Measurements from ENCODE around the gene NTF4. TPM values are rescaled to one million over a fixed set of nuclear protein-coding genes. Genes with fewer than 3 reads are reported as not detected.
A peak's percentile ranks its signal among the peaks of the same experiment; 100 is the strongest.

Gene NTF4
- total and polyA plus RNA-seq, 2 of the 13 experiments (the other 11 are each of a cell fraction or from before 2014, with no cell fraction given): not detected

DNA sequence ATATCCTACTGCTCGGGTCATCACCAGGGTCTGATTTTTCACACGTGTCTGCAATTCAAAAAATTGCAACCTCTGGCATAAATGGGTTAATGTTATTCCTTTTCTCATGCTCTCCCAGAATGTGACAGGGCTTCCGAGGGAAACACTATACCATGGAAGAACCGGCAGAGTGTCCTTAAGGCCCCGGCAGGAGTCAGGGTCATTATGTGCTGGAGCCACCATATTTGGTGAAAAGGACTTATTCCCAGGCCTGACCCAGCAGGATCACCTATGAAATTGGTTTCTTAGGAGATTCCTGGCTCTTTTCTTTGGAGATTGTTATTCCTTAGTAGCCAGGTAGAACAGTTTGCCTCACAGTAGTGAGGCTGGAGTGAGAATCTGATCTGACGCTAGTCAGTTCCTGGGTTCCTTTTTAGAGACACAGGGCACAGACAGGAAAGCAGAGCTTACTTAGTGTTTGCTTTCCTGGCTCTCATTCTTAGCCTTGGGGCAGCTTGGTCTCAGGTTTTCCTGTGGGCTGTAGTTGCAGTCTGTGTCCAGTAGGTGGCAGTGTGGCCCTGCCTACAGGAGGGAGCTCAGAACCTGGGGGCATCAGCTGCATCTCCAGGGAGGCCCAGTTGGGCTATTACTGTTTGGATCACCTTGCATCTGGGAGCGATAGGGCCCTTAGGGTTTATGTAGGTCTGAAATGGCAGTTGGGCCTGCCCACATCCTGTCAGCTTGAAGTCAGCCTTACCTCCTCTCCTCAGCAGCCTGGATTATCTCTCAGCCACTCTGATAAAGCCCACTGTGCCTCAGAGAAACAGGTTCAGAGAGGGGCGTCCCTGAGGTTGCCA lies 33.1 kb upstream of the NTF4 start (continued):
- TF ChIP-seq, protein P1, sequence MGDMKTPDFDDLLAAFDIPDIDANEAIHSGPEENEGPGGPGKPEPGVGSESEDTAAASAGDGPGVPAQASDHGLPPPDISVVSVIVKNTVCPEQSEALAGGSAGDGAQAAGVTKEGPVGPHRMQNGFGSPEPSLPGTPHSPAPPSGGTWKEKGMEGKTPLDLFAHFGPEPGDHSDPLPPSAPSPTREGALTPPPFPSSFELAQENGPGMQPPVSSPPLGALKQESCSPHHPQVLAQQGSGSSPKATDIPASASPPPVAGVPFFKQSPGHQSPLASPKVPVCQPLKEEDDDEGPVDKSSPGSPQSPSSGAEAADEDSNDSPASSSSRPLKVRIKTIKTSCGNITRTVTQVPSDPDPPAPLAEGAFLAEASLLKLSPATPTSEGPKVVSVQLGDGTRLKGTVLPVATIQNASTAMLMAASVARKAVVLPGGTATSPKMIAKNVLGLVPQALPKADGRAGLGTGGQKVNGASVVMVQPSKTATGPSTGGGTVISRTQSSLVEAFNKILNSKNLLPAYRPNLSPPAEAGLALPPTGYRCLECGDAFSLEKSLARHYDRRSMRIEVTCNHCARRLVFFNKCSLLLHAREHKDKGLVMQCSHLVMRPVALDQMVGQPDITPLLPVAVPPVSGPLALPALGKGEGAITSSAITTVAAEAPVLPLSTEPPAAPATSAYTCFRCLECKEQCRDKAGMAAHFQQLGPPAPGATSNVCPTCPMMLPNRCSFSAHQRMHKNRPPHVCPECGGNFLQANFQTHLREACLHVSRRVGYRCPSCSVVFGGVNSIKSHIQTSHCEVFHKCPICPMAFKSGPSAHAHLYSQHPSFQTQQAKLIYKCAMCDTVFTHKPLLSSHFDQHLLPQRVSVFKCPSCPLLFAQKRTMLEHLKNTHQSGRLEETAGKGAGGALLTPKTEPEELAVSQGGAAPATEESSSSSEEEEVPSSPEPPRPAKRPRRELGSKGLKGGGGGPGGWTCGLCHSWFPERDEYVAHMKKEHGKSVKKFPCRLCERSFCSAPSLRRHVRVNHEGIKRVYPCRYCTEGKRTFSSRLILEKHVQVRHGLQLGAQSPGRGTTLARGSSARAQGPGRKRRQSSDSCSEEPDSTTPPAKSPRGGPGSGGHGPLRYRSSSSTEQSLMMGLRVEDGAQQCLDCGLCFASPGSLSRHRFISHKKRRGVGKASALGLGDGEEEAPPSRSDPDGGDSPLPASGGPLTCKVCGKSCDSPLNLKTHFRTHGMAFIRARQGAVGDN (CRISPR knock-in tag; IDR thresholded peaks at IDR 0.05): peak; percentile 24; the same call in 1 of the 2 replicates
- TF ChIP-seq, protein P2, sequence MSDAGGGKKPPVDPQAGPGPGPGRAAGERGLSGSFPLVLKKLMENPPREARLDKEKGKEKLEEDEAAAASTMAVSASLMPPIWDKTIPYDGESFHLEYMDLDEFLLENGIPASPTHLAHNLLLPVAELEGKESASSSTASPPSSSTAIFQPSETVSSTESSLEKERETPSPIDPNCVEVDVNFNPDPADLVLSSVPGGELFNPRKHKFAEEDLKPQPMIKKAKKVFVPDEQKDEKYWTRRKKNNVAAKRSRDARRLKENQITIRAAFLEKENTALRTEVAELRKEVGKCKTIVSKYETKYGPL (CRISPR knock-in tag; IDR thresholded peaks at IDR 0.05): no peak
- 0 out of 2 replicates have a peak, but pooled peaks have one; percentile 29 for TF ChIP-seq MED1 (CRISPR knock-in tag; IDR thresholded peaks at IDR 0.05)
- TF ChIP-seq XRCC5 (optimal IDR thresholded peaks at IDR 0.05; ENCODE audit: low read length): peak; percentile 75
- peak; percentile 45; the same call in 1 of the 2 replicates for TF ChIP-seq SAP130 (CRISPR knock-in tag; IDR thresholded peaks at IDR 0.05; ENCODE audit: low read depth)
- no peak for TF ChIP-seq TRIM24 (CRISPR knock-in tag; IDR thresholded peaks at IDR 0.05)
- TF ChIP-seq KLF16 (CRISPR knock-in tag; IDR thresholded peaks at IDR 0.05): no peak
- TF ChIP-seq SP4 (CRISPR knock-in tag; IDR thresholded peaks at IDR 0.05): 0 out of 2 replicates have a peak, but pooled peaks have one; percentile 34
- no peak for TF ChIP-seq GABPB1 (CRISPR knock-in tag; IDR thresholded peaks at IDR 0.05)

Data from HepG2 (cell line).